PC-3 (cell line): ENCODE measurements around the gene FXYD3.

Experiments used
- CTCF ChIP-seq: fragments of 300-600 bp; sonication (generic); conservative IDR thresholded peaks from 2 replicates; pipeline ENCODE4 v1.5.1; 2017; ENCODE audit warnings: antibody characterized with exemption, low read depth, mild to moderate bottlenecking, low read length
- EZH2 ChIP-seq: fragments of 300-600 bp; sonication (generic); IDR thresholded peaks from one replicate; pipeline ENCODE4 v1.6.1; 2017; ENCODE audit warnings: antibody characterized with exemption, mild to moderate bottlenecking, low read length; ENCODE audit not compliant: unreplicated experiment

GRCh38 chr19:35073941-35074340, 41.7 kb upstream of the FXYD3 start:
- TF ChIP-seq CTCF (no peak), EZH2 (no peak)
